K562 (cell line): ENCODE measurements around the gene OPRL1. TPM values are rescaled to one million over a fixed set of nuclear protein-coding genes. Genes with fewer than 3 reads are reported as not detected.
A peak's percentile ranks its signal among the peaks of the same experiment; 100 is the strongest.

ENCODE experiments used
- KDM1A ChIP-seq, 2 experiments: fragments of 450-650 bp; IDR thresholded peaks; 2 replicates each; pipeline ENCODE4 v1.6.1; 2016; ENCODE audit warnings: mild to moderate bottlenecking in 2 of 2
- NELFE ChIP-seq: IDR thresholded peaks from 2 replicates; pipeline ENCODE4 v1.6.1; 2011; ENCODE audit warnings: mild to moderate bottlenecking; ENCODE audit not compliant: insufficient read depth, insufficient read length
- POLR2A ChIP-seq: fragments of 450-650 bp; conservative IDR thresholded peaks from 2 replicates; pipeline ENCODE4 v1.6.1; 2016
- POLR3G ChIP-seq: IDR thresholded peaks from 2 replicates; pipeline ENCODE4 v1.6.1; 2011; ENCODE audit not compliant: insufficient read length, insufficient replicate concordance; ENCODE audit errors: extremely low read depth
- SIN3B ChIP-seq: fragments of 450-650 bp; IDR thresholded peaks from 2 replicates; pipeline ENCODE4 v1.6.1; 2017; ENCODE audit warnings: low read depth, mild to moderate bottlenecking, moderate library complexity
- SRSF7 ChIP-seq: fragments of 200-400 bp; formaldehyde crosslinking; optimal IDR thresholded peaks from 2 replicates; pipeline ENCODE3; 2017; ENCODE audit warnings: mild to moderate bottlenecking, low read depth, low read length
- TOE1 ChIP-seq, 2 experiments: fragments of 450-650 bp in 1 of 2; sonication (generic) in 1 of 2; formaldehyde crosslinking in 1 of 2; IDR thresholded peaks; 2 replicates each; pipeline versions ENCODE4 v1.7.1 to v1.8.0; 2016 to 2022; ENCODE audit warnings: borderline replicate concordance in 2 of 2, mild to moderate bottlenecking in 2 of 2, antibody characterized with exemption in 1 of 2, inconsistent platforms in 1 of 2, low read depth in 1 of 2, missing genetic modification reagents in 1 of 2, moderate library complexity in 1 of 2
- ZBTB7A ChIP-seq: IDR thresholded peaks from 2 replicates; pipeline ENCODE4 v1.6.1; 2011; ENCODE audit warnings: low read depth, mild to moderate bottlenecking, low read length, moderate library complexity, borderline replicate concordance; ENCODE audit not compliant: control insufficient read depth
- ZNF589 ChIP-seq: fragments of 200-800 bp; sonication (Bioruptor generic); IDR thresholded peaks from 2 replicates; pipeline ENCODE4 v1.6.1; 2016; ENCODE audit warnings: low read depth, missing genetic modification characterization, missing compliant biosample characterization
- ZNF707 ChIP-seq: fragments of 250-450 bp; sonication (Bioruptor Pico); conservative IDR thresholded peaks from 2 replicates; pipeline ENCODE4 v1.8.0; 2022; ENCODE audit warnings: inconsistent platforms, mild to moderate bottlenecking, moderate library complexity
- ZNF778 ChIP-seq: fragments of 450-650 bp; formaldehyde crosslinking; IDR thresholded peaks from 2 replicates; pipeline ENCODE4 v1.4.0; 2020; ENCODE audit warnings: mild to moderate bottlenecking, moderate library complexity
- polyA plus RNA-seq, 8 experiments: library from polyadenylated mRNA; depleted of rRNA in 4 of 8; stranded (reverse) in 5 of 8; unstranded in 3 of 8; fragments of >200 nt; fragmentation: Nextera tagmentation in 2 of 8; fragmentation: Illumina TruSeq in 1 of 8; extraction: Ambion mirVana in 2 of 8; extraction: Trizol in 1 of 8; gene quantifications; 2 replicates each; pipeline versions ENCODE4 v1.2.1 to v1.2.3, GENCODE V29; 2011 to 2014; ENCODE audit warnings: inconsistent platforms in 1 of 8, missing spikeins in 1 of 8
- total RNA-seq, 7 experiments: library from RNA; depleted of rRNA in 6 of 7; stranded (reverse); fragments of >200 nt in 6 of 7; fragmentation: Illumina TruSeq in 2 of 7; extraction: Trizol in 2 of 7; gene quantifications; 2 replicates each; pipeline versions ENCODE4 v1.2.1 to v1.2.3, GENCODE V29; 2011 to 2021; ENCODE audit warnings: low replicate concordance in 1 of 7
- TF ChIP-seq, protein P1 (sequence below), 2 experiments: IDR thresholded peaks; 2 replicates each; pipeline ENCODE4 v1.6.1; 2011; ENCODE audit warnings: borderline replicate concordance in 1 of 2, control low read depth in 1 of 2, low read depth in 1 of 2, low read length in 1 of 2, mild to moderate bottlenecking in 1 of 2, mixed read lengths in 1 of 2, moderate library complexity in 1 of 2; ENCODE audit not compliant: insufficient read depth in 1 of 2, insufficient read length in 1 of 2, poor library complexity in 1 of 2, severe bottlenecking in 1 of 2; ENCODE audit errors: extremely low read depth in 1 of 2
- TF ChIP-seq, protein P2 (sequence below): sonication (generic); formaldehyde crosslinking; IDR thresholded peaks from 2 replicates; pipeline ENCODE4 v1.8.0; 2022; ENCODE audit warnings: mild to moderate bottlenecking, missing genetic modification reagents
- TF ChIP-seq, protein P3 (sequence below): sonication (generic); formaldehyde crosslinking; IDR thresholded peaks from 2 replicates; pipeline ENCODE4 v1.8.0; 2022; ENCODE audit warnings: missing genetic modification reagents, mild to moderate bottlenecking, moderate library complexity, borderline replicate concordance
- TF ChIP-seq, protein P4 (sequence below): fragments of 250-450 bp; sonication (Bioruptor Pico); IDR thresholded peaks from 2 replicates; pipeline ENCODE4 v1.5.0; 2021
- TF ChIP-seq, protein P5 (sequence below): fragments of 450-650 bp; formaldehyde crosslinking; IDR thresholded peaks from 2 replicates; pipeline ENCODE4 v1.4.0; 2022; ENCODE audit warnings: missing genetic modification characterization

OPRL1 gene
- total and polyA plus RNA-seq, 9 of the 15 experiments (the other 6 are each of a cell fraction or from before 2014, with no cell fraction given) = 0.06 to 0.33 (median 0.11) TPM; not detected in 2

DNA sequence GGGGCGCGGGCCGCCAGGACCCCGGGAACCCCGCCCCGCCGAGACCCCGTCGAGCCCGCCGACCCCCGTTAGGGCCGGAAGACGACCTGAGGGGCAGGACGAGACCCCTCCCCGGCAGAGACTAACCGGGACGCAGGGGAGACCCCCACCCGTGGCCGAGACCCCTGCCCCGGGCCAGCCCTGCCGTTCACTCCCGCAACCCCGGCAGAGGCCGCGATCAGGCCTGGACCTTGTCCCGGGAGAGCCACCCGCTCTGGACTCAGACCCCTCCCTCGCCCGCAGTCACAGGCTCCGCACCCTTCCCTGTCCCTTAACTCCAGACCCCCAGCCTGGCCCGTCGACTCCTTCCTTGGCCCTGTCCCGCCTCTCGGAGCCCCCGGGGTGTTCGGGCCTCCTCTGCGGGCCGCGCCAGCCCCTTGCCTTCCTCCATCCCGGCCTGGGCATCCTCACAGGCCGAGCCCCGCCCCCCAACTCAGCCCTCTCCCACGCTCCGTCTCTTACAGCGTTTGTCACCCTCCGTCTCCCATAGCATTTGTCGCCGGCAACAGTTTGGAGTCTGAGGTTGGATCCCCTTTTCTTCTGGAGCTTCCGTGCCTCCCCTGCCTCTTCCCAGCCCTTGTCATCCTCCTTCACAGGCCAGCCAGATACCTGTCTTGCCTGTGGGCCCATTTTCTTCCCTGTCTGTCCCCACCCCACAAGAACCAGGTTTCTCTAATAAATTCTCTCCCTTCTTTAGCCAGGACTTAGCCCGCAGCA lies 16.3 kb upstream of the OPRL1 start (continued):
- TF ChIP-seq SRSF7 (no peak), ZNF707 (CRISPR knock-in tag) (no peak), NELFE (no peak), ZNF778 (CRISPR knock-in tag) (no peak), SIN3B (no peak), POLR3G (no peak), TOE1 (IDR thresholded peaks at IDR 0.05; ENCODE audit: borderline replicate concordance) (no peak), TOE1 (CRISPR knock-in tag; IDR thresholded peaks at IDR 0.05; ENCODE audit: borderline replicate concordance, low read depth) (no peak), POLR2A (no peak), ZBTB7A (0 out of 2 replicates have a peak, but pooled peaks have one; percentile 10), KDM1A (IDR thresholded peaks at IDR 0.05) (no peak), ZNF589 (no peak)
- TF ChIP-seq, protein P1, sequence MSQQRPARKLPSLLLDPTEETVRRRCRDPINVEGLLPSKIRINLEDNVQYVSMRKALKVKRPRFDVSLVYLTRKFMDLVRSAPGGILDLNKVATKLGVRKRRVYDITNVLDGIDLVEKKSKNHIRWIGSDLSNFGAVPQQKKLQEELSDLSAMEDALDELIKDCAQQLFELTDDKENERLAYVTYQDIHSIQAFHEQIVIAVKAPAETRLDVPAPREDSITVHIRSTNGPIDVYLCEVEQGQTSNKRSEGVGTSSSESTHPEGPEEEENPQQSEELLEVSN (IDR thresholded peaks at IDR 0.05; ENCODE audit: borderline replicate concordance in 1 of 2, extremely low read depth in 1 of 2, insufficient read depth in 1 of 2, insufficient read length in 1 of 2, low read depth in 1 of 2, low read length in 1 of 2, poor library complexity in 1 of 2, severe bottlenecking in 1 of 2) = no peak
- TF ChIP-seq, protein P2, sequence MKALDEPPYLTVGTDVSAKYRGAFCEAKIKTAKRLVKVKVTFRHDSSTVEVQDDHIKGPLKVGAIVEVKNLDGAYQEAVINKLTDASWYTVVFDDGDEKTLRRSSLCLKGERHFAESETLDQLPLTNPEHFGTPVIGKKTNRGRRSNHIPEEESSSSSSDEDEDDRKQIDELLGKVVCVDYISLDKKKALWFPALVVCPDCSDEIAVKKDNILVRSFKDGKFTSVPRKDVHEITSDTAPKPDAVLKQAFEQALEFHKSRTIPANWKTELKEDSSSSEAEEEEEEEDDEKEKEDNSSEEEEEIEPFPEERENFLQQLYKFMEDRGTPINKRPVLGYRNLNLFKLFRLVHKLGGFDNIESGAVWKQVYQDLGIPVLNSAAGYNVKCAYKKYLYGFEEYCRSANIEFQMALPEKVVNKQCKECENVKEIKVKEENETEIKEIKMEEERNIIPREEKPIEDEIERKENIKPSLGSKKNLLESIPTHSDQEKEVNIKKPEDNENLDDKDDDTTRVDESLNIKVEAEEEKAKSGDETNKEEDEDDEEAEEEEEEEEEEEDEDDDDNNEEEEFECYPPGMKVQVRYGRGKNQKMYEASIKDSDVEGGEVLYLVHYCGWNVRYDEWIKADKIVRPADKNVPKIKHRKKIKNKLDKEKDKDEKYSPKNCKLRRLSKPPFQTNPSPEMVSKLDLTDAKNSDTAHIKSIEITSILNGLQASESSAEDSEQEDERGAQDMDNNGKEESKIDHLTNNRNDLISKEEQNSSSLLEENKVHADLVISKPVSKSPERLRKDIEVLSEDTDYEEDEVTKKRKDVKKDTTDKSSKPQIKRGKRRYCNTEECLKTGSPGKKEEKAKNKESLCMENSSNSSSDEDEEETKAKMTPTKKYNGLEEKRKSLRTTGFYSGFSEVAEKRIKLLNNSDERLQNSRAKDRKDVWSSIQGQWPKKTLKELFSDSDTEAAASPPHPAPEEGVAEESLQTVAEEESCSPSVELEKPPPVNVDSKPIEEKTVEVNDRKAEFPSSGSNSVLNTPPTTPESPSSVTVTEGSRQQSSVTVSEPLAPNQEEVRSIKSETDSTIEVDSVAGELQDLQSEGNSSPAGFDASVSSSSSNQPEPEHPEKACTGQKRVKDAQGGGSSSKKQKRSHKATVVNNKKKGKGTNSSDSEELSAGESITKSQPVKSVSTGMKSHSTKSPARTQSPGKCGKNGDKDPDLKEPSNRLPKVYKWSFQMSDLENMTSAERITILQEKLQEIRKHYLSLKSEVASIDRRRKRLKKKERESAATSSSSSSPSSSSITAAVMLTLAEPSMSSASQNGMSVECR = peak; percentile 53; the same call in 1 of the 2 replicates
- TF ChIP-seq, protein P3, sequence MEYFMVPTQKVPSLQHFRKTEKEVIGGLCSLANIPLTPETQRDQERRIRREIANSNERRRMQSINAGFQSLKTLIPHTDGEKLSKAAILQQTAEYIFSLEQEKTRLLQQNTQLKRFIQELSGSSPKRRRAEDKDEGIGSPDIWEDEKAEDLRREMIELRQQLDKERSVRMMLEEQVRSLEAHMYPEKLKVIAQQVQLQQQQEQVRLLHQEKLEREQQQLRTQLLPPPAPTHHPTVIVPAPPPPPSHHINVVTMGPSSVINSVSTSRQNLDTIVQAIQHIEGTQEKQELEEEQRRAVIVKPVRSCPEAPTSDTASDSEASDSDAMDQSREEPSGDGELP (CRISPR knock-in tag) = peak; percentile 26; the same call in 1 of the 2 replicates
- TF ChIP-seq, protein P4, sequence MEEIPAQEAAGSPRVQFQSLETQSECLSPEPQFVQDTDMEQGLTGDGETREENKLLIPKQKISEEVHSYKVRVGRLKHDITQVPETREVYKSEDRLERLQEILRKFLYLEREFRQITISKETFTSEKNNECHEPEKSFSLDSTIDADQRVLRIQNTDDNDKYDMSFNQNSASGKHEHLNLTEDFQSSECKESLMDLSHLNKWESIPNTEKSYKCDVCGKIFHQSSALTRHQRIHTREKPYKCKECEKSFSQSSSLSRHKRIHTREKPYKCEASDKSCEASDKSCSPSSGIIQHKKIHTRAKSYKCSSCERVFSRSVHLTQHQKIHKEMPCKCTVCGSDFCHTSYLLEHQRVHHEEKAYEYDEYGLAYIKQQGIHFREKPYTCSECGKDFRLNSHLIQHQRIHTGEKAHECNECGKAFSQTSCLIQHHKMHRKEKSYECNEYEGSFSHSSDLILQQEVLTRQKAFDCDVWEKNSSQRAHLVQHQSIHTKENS (CRISPR knock-in tag) = no peak
- TF ChIP-seq, protein P5, sequence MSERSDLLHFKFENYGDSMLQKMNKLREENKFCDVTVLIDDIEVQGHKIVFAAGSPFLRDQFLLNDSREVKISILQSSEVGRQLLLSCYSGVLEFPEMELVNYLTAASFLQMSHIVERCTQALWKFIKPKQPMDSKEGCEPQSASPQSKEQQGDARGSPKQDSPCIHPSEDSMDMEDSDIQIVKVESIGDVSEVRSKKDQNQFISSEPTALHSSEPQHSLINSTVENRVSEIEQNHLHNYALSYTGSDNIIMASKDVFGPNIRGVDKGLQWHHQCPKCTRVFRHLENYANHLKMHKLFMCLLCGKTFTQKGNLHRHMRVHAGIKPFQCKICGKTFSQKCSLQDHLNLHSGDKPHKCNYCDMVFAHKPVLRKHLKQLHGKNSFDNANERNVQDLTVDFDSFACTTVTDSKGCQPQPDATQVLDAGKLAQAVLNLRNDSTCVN = no peak
